K562 (cell line): ENCODE results near the gene MAN2B1. TPM values are rescaled to one million over a fixed set of nuclear protein-coding genes. Genes with fewer than 3 reads are reported as not detected.
A peak's percentile ranks its signal among the peaks of the same experiment; 100 is the strongest.

Experiments used
- ATAC-seq: fragments of 200-7000 bp; cut with Tn5 transposase; 3 replicates; pipeline ENCODE4 v1.9.1; 2020; ENCODE audit warnings: moderate library complexity
- BruUV-seq: library from RNA; stranded (reverse); fragments of 400-500 nt; replicated peaks from 2 replicates; lab custom pipeline; 2021; lab: Mats Ljungman, UMichigan
- CTCF ChIA-PET: fragments of 300-600 bp; formaldehyde crosslinking; extraction: SDS; loops from one replicate; lab custom pipeline; 2021; ENCODE audit warnings: low intra/inter-chr PET ratio; lab: Yijun Ruan, JAX
- POLR2A ChIA-PET: fragments of 300-600, 350-650 bp; sonication (Branson Sonifier 250); formaldehyde crosslinking; extraction: SDS; loops from one replicate; lab custom pipeline; 2021; ENCODE audit warnings: antibody characterized with exemption, inconsistent platforms; lab: Yijun Ruan, JAX
- DNase-seq, 4 experiments: peaks; one replicate each; pipeline versions ENCODE4 v3.0.0 to v3.0.0-alpha.2; 2011 to 2018; ENCODE audit warnings: low spot score in 3 of 4, mixed read lengths in 3 of 4; ENCODE audit errors: extremely low read depth in 1 of 4
- FAIRE-seq: peaks from 2 replicates; lab custom pipeline; 2011; peaks lifted over from hg19 to GRCh38; lab: Jason Lieb, UNC
- H2AFZ ChIP-seq: 2 replicates; pipeline ENCODE4 v1.6.0; 2011; ENCODE audit warnings: low read depth, low read length, control low read depth, inconsistent platforms
- H3K27ac ChIP-seq: fragments of 200-600 bp; 3 replicates; pipeline ENCODE4 v1.8.0; 2011; ENCODE audit warnings: low read depth, mild to moderate bottlenecking, control low read depth, inconsistent platforms, low read length, moderate library complexity, mixed read lengths; ENCODE audit errors: extremely low read depth
- H3K27me3 ChIP-seq, 2 experiments: fragments of 300-600 bp in 1 of 2; 2 replicates in 1 of 2; 3 replicates in 1 of 2; pipeline versions ENCODE4 v1.6.0 to v1.8.0; 2011; ENCODE audit warnings: inconsistent platforms in 2 of 2, low read length in 2 of 2, mild to moderate bottlenecking in 1 of 2, mixed read lengths in 1 of 2, moderate library complexity in 1 of 2; ENCODE audit not compliant: control insufficient read depth in 2 of 2, insufficient read depth in 2 of 2
- H3K36me3 ChIP-seq: fragments of 300-600 bp; 3 replicates; pipeline ENCODE4 v1.8.0; 2011; ENCODE audit warnings: mild to moderate bottlenecking, low read length, inconsistent platforms; ENCODE audit not compliant: control insufficient read depth, insufficient read depth
- H3K4me1 ChIP-seq, 2 experiments: fragments of 200-600 bp in 1 of 2; replicated peaks in 1 of 2; 2 replicates in 1 of 2; 3 replicates in 1 of 2; pipeline versions ENCODE4 v1.5.1 to v1.8.0; 2011; ENCODE audit warnings: inconsistent platforms in 2 of 2, low read length in 2 of 2, mild to moderate bottlenecking in 1 of 2, mixed read lengths in 1 of 2, moderate library complexity in 1 of 2; ENCODE audit not compliant: control insufficient read depth in 2 of 2, insufficient read depth in 2 of 2
- H3K4me2 ChIP-seq: 2 replicates; pipeline ENCODE4 v1.6.1; 2011; ENCODE audit warnings: low read length, control low read depth, inconsistent platforms, mixed read lengths; ENCODE audit not compliant: insufficient read depth
- H3K4me3 ChIP-seq: fragments of 200-600 bp; sonication (generic), shearing (Covaris generic); 2 replicates; pipeline ENCODE4 v1.5.1; 2016; ENCODE audit warnings: control low read depth, inconsistent platforms
- H3K79me2 ChIP-seq: fragments of 200-600 bp; 3 replicates; pipeline ENCODE4 v1.8.0; 2011; ENCODE audit warnings: low read length, inconsistent platforms; ENCODE audit not compliant: control insufficient read depth, insufficient read depth
- H3K9ac ChIP-seq, 2 experiments: 2 replicates each; pipeline versions ENCODE4 v1.6.0 to v1.6.1; 2011; ENCODE audit warnings: low read depth in 2 of 2, low read length in 2 of 2, control low read depth in 1 of 2, inconsistent platforms in 1 of 2, mild to moderate bottlenecking in 1 of 2, mixed read lengths in 1 of 2; ENCODE audit not compliant: insufficient read depth in 1 of 2
- H3K9me1 ChIP-seq: one replicate; pipeline ENCODE4 v1.6.0; 2011; ENCODE audit warnings: inconsistent platforms, mild to moderate bottlenecking, low read length, moderate library complexity; ENCODE audit not compliant: control insufficient read depth, insufficient read depth
- H3K9me3 ChIP-seq: replicated peaks from 2 replicates; pipeline ENCODE4 v1.5.1; 2011; ENCODE audit warnings: low read depth, low read length, inconsistent platforms; ENCODE audit not compliant: control insufficient read depth, insufficient read depth
- H4K20me1 ChIP-seq: replicated peaks from 2 replicates; pipeline ENCODE4 v1.6.1; 2011; ENCODE audit warnings: low read length, inconsistent platforms, mixed read lengths; ENCODE audit not compliant: control insufficient read depth, insufficient read depth
- ATF6 ChIP-seq: sonication (generic); formaldehyde crosslinking; IDR thresholded peaks from 2 replicates; pipeline ENCODE4 v1.4.0; 2020; ENCODE audit warnings: mild to moderate bottlenecking, missing genetic modification reagents
- CBX2 ChIP-seq: fragments of 200-600 bp; sonication (generic); IDR thresholded peaks from one replicate; pipeline ENCODE4 v1.6.1; 2012; ENCODE audit warnings: mild to moderate bottlenecking, low read length, inconsistent platforms; ENCODE audit not compliant: insufficient read depth, poor library complexity, severe bottlenecking
- E2F3 ChIP-seq: fragments of 250-450 bp; sonication (Bioruptor Pico); IDR thresholded peaks from 2 replicates; pipeline ENCODE4 v1.4.0; 2020; ENCODE audit warnings: mild to moderate bottlenecking
- HDGF ChIP-seq: fragments of 450-650 bp; IDR thresholded peaks from 2 replicates; pipeline ENCODE4 v1.6.1; 2016
- NR2F6 ChIP-seq: fragments of 450-650 bp; formaldehyde crosslinking; IDR thresholded peaks from 2 replicates; pipeline ENCODE4 v1.4.0; 2020; ENCODE audit warnings: mild to moderate bottlenecking
- NUFIP1 ChIP-seq: fragments of 450-650 bp; IDR thresholded peaks from 2 replicates; pipeline ENCODE4 v1.6.1; 2018; ENCODE audit not compliant: partially characterized antibody
- POLR2AphosphoS2 ChIP-seq: IDR thresholded peaks from 2 replicates; pipeline ENCODE4 v1.6.1; 2012; ENCODE audit warnings: low read length, improper control_type of control experiment
- RBBP5 ChIP-seq: fragments of 200-600 bp; sonication (generic); IDR thresholded peaks from 2 replicates; pipeline ENCODE4 v1.6.1; 2012; ENCODE audit warnings: borderline replicate concordance, mild to moderate bottlenecking, low read length, control low read depth, inconsistent platforms; ENCODE audit not compliant: insufficient read depth, poor library complexity, severe bottlenecking
- RBM25 ChIP-seq: fragments of 200-400 bp; formaldehyde crosslinking; IDR thresholded peaks from 2 replicates; pipeline ENCODE4 v1.6.1; 2018; ENCODE audit warnings: low read length, low read depth, moderate library complexity; ENCODE audit not compliant: severe bottlenecking
- RBM34 ChIP-seq: fragments of 200-400 bp; formaldehyde crosslinking; IDR thresholded peaks from 2 replicates; pipeline ENCODE4 v1.6.1; 2018; ENCODE audit warnings: low read length, borderline replicate concordance; ENCODE audit not compliant: insufficient read depth
- THRAP3 ChIP-seq: fragments of 450-650 bp; IDR thresholded peaks from 2 replicates; pipeline ENCODE4 v1.6.1; 2016; ENCODE audit warnings: mild to moderate bottlenecking, inconsistent platforms, borderline replicate concordance
- TRIM24 ChIP-seq, 2 experiments: fragments of 450-650 bp; IDR thresholded peaks; 2 replicates each; pipeline ENCODE4 v1.6.1; 2016
- ZBTB12 ChIP-seq: fragments of 250-450 bp; sonication (Bioruptor Pico); IDR thresholded peaks from 2 replicates; pipeline ENCODE4 v1.4.0; 2020
- ZNF232 ChIP-seq: sonication (generic); formaldehyde crosslinking; IDR thresholded peaks from 2 replicates; pipeline ENCODE4 v1.8.0; 2022; ENCODE audit warnings: mild to moderate bottlenecking, missing genetic modification reagents
- ZNF740 ChIP-seq, 3 experiments: fragments of 200-800 bp in 1 of 3; sonication (Bioruptor generic) in 1 of 3; sonication (generic) in 1 of 3; formaldehyde crosslinking in 1 of 3; IDR thresholded peaks; 2 replicates each; pipeline versions ENCODE4 v1.6.1 to v1.8.0; 2016 to 2022; ENCODE audit warnings: mild to moderate bottlenecking in 2 of 3, missing compliant biosample characterization in 2 of 3, missing genetic modification characterization in 2 of 3, missing genetic modification reagents in 1 of 3
- WGBS: fragments of 100-300 bp; shearing (Covaris generic); methylation state at CpG from one replicate; pipeline ENCODE4 v1.1.6; 2016; ENCODE audit warnings: low coverage, mixed read lengths; ENCODE audit not compliant: insufficient coverage; ENCODE audit errors: missing lambda C conversion rate; 5-methylcytosine and 5-hydroxymethylcytosine counted together
- in situ Hi-C: fragments of 300-500 bp; cut with MboI; formaldehyde crosslinking; loops from 4 replicates; pipeline ENCODE4 v1.15.0; 2018; ENCODE audit warnings: inconsistent platforms, mixed read lengths
- intact Hi-C: fragments of 100-400 bp; cut with micrococcal nuclease; formaldehyde crosslinking; loops from 2 replicates; pipeline ENCODE4 v1.14.2; 2022
- polyA plus RNA-seq, 8 experiments: library from polyadenylated mRNA; depleted of rRNA in 4 of 8; stranded (reverse) in 5 of 8; unstranded in 3 of 8; fragments of >200 nt; fragmentation: Nextera tagmentation in 2 of 8; fragmentation: Illumina TruSeq in 1 of 8; extraction: Ambion mirVana in 2 of 8; extraction: Trizol in 1 of 8; gene quantifications; 2 replicates each; pipeline versions ENCODE4 v1.2.1 to v1.2.3, GENCODE V29; 2011 to 2014; ENCODE audit warnings: inconsistent platforms in 1 of 8, missing spikeins in 1 of 8
- total RNA-seq, 7 experiments: library from RNA; depleted of rRNA in 6 of 7; stranded (reverse); fragments of >200 nt in 6 of 7; fragmentation: Illumina TruSeq in 2 of 7; extraction: Trizol in 2 of 7; gene quantifications; 2 replicates each; pipeline versions ENCODE4 v1.2.1 to v1.2.3, GENCODE V29; 2011 to 2021; ENCODE audit warnings: low replicate concordance in 1 of 7
- TF ChIP-seq, protein P1 (sequence below): IDR thresholded peaks from 2 replicates; pipeline ENCODE4 v1.6.1; 2011; ENCODE audit not compliant: insufficient read length; ENCODE audit errors: extremely low read depth

MAN2B1 gene
- total and polyA plus RNA-seq, 9 of the 15 experiments (the other 6 are each of a cell fraction or from before 2014, with no cell fraction given) = 0.59 to 33.8 (median 11.4) TPM

- Histone ChIP-seq H3K9me3 (no peaks in the 10 kb centered on the region), H3K79me2 (peaks cover 34% of the 10 kb centered on the region), H3K27me3 (no peaks in the 10 kb centered on the region), H3K9me1 (no peaks in the 10 kb centered on the region), H2AFZ (peak overlapping the region; percentile 98), H3K27ac (peak overlapping the region; percentile 94), H3K4me2 (peak overlapping the region; percentile 88), H3K36me3 (peaks cover 43% of the 10 kb centered on the region; the same call in 2 of the 3 replicates), H3K9ac (peak overlapping the region; percentile 88 to 100), H3K4me1 (peaks cover 18 to 51% of the 10 kb centered on the region in 2 experiments; a peak in 4 of 5 replicates), H4K20me1 (peaks cover 5% of the 10 kb centered on the region; the same call in 1 of the 2 replicates), H3K4me3 (peak overlapping the region; percentile 74)
- intact Hi-C loops = no loop called here
- ChIA-PET POLR2A (interaction anchor here (0.8 to 4.7 kb wide), 3 partner anchors 10 to 125 kb away, joined by 3 to 39 read pairs (median 3); partner anchors contain the start of gene DHPS), CTCF (interaction anchor here (0.7 kb wide), 1 partner anchor 608 kb away, joined by 3 read pairs; no protein-coding TSS in a partner anchor)
- WGBS = 21% methylated on average over 25 of the region's 26 CpGs
- no peak for DNase-seq
- ATAC-seq = no peak
- in situ Hi-C loops = loop anchor here (5.0 to 10.0 kb wide), 2 partner anchors 108 to 466 kb away; no protein-coding TSS in a partner anchor
- BruUV-seq = no TSS peak
- FAIRE-seq = peak; percentile 26
- TF ChIP-seq ZNF232 (CRISPR knock-in tag) = no peak
- no peak for TF ChIP-seq RBM34
- TF ChIP-seq HDGF = no peak
- TF ChIP-seq RBBP5 = no peak
- no peak for TF ChIP-seq NUFIP1
- TF ChIP-seq TRIM24 (IDR thresholded peaks at IDR 0.05) = no peak
- no peak for TF ChIP-seq ZNF740 (CRISPR knock-in tag; IDR thresholded peaks at IDR 0.05)
- no peak for TF ChIP-seq ZNF740 (tag; IDR thresholded peaks at IDR 0.05)
- TF ChIP-seq NR2F6 (CRISPR knock-in tag) = 0 out of 2 replicates have a peak, but pooled peaks have one; percentile 52
- TF ChIP-seq THRAP3 = no peak
- TF ChIP-seq E2F3 (CRISPR knock-in tag) = 0 out of 2 replicates have a peak, but pooled peaks have one; percentile 7
- TF ChIP-seq ZBTB12 (CRISPR knock-in tag) = no peak
- TF ChIP-seq, protein P1, sequence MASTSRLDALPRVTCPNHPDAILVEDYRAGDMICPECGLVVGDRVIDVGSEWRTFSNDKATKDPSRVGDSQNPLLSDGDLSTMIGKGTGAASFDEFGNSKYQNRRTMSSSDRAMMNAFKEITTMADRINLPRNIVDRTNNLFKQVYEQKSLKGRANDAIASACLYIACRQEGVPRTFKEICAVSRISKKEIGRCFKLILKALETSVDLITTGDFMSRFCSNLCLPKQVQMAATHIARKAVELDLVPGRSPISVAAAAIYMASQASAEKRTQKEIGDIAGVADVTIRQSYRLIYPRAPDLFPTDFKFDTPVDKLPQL = no peak
- TF ChIP-seq POLR2AphosphoS2 = peak; percentile 47; the same call in 1 of the 2 replicates
- TF ChIP-seq ATF6 (CRISPR knock-in tag) = no peak
- no peak for TF ChIP-seq CBX2
- TF ChIP-seq RBM25 = no peak
These were observed 3.8 kb upstream of the MAN2B1 start for GRCh38 chr19:12670159-12670928.
